ENCODE measurements around the gene MYOG.

DNA sequence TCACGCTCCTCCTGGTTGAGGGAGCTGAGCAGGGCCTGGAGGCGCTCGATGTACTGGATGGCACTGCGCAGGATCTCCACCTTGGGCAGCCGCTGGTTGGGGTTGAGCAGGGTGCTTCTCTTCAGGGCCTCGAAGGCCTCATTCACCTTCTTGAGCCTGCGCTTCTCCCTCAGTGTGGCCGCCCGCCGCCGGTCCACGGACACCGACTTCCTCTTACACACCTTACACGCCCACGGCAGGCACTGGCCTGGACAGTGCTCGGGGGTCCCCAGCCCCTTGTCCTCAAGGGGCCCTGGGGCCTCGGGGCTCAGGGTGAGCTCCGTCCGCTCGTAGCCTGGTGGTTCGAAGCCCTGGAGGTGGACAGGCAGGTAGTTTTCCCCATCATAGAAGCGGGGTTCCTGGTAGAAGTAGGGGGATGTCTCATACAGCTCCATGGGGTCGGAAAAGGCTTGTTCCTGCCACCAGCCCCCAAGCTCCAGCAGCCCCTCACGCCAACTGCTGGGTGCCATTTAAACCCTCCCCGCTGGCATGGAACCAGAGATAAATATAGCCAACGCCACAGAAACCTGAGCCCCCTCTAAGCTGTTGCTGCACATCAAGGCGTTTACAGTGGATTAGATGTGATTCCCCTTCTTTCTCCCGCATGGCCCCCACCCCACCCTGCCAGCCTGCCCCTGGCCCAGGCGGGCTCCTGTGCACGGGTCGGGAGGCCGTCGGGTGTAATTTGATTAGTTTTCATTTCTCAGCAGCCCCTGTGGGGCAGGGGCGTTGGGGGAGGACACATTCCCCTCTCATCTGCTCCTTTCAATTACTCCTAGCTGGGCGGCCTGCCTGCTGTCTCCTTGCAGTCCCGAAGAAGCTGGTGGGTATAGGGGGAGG lies at the start of gene MYOG:
- TF ChIP-seq POLR2A (IDR thresholded peaks at IDR 0.05; ENCODE audit: low read length) (no peak), GATA1 (IDR thresholded peaks at IDR 0.05; ENCODE audit: low read depth, low read length) (no peak)
